CD4-positive, alpha-beta T cell (primary cell): ENCODE results near the gene RD3L. TPM values are rescaled to one million over a fixed set of nuclear protein-coding genes. Genes with fewer than 3 reads are reported as not detected.
A peak's percentile ranks its signal among the peaks of the same experiment; 100 is the strongest.

Experiments used
- ATAC-seq: fragments of 200-7000 bp; cut with Tn5 transposase; one replicate; pipeline ENCODE4 v1.10.0; 2022; ENCODE audit warnings: mild to moderate bottlenecking; ENCODE audit not compliant: poor library complexity
- CTCF ChIA-PET: fragments of 350-600 bp; sonication (Branson Sonifier 250); formaldehyde crosslinking; loops from one replicate; lab custom pipeline; 2021; ENCODE audit warnings: antibody characterized with exemption, inconsistent platforms; lab: Charles Lee
- POLR2A ChIA-PET: fragments of 350-600 bp; sonication (Branson Sonifier 250); formaldehyde crosslinking; loops from one replicate; lab custom pipeline; 2021; ENCODE audit warnings: antibody characterized with exemption, inconsistent platforms; lab: Charles Lee
- DNase-seq, 14 experiments: peaks; one replicate each; pipeline ENCODE4 v3.0.0-alpha.2; 2013 to 2020; ENCODE audit warnings: mixed read lengths in 2 of 14
- H3K27ac ChIP-seq, 2 donors: one replicate each; pipeline versions ENCODE4 v1.5.1 to v1.7.0; 2013; ENCODE audit warnings: low read length in 2 of 2, low read depth in 1 of 2, mild to moderate bottlenecking in 1 of 2
- H3K27me3 ChIP-seq, 2 experiments: 1 replicate in 1 of 2; 2 replicates in 1 of 2; pipeline versions ENCODE4 v1.6.1 to v1.7.0; 2013; ENCODE audit warnings: low read length in 2 of 2, control low read depth in 1 of 2, mild to moderate bottlenecking in 1 of 2, moderate library complexity in 1 of 2; ENCODE audit not compliant: insufficient read depth in 2 of 2, control insufficient read depth in 1 of 2
- H3K36me3 ChIP-seq: one replicate; pipeline ENCODE4 v1.6.1; 2013; ENCODE audit warnings: low read length, control low read depth; ENCODE audit not compliant: insufficient read depth
- H3K4me1 ChIP-seq: one replicate; pipeline ENCODE4 v1.6.1; 2013; ENCODE audit warnings: low read length, control low read depth; ENCODE audit not compliant: insufficient read depth
- H3K4me3 ChIP-seq: one replicate; pipeline ENCODE4 v1.5.1; 2013; ENCODE audit warnings: mild to moderate bottlenecking, low read length, moderate library complexity
- H3K9me3 ChIP-seq, 2 experiments: 1 replicate in 1 of 2; 2 replicates in 1 of 2; pipeline versions ENCODE4 v1.6.1 to v1.7.0; 2013; ENCODE audit warnings: low read length in 2 of 2, mild to moderate bottlenecking in 2 of 2, control low read depth in 1 of 2, moderate library complexity in 1 of 2; ENCODE audit not compliant: control insufficient read depth in 1 of 2, insufficient read depth in 1 of 2
- H3K27ac Mint-ChIP-seq: one replicate; pipeline ENCODE4 v1.8.0; 2020; ENCODE audit warnings: mixed read lengths
- H3K27me3 Mint-ChIP-seq: one replicate; pipeline ENCODE4 v1.8.0; 2021; ENCODE audit warnings: mixed read lengths
- H3K36me3 Mint-ChIP-seq: one replicate; pipeline ENCODE4 v1.8.0; 2021; ENCODE audit warnings: low read depth, mixed read lengths
- H3K4me1 Mint-ChIP-seq: one replicate; pipeline ENCODE4 v1.8.0; 2021; ENCODE audit warnings: low read depth, mixed read lengths
- H3K4me3 Mint-ChIP-seq: one replicate; pipeline ENCODE4 v1.8.0; 2020; ENCODE audit warnings: mild to moderate bottlenecking, mixed read lengths
- H3K9me3 Mint-ChIP-seq: one replicate; pipeline ENCODE4 v1.8.0; 2020; ENCODE audit warnings: mixed read lengths
- intact Hi-C, 2 experiments: fragments of 100-400 bp; cut with DNase I in 1 of 2; cut with micrococcal nuclease in 1 of 2; formaldehyde crosslinking; loops; one replicate each; pipeline versions ENCODE4 v1.15.1 to v1.9.0; 2023 to 2025; cut with DNase I, micrococcal nuclease
- total RNA-seq, 174 experiments: library from RNA in 2 of 174; stranded (reverse) in 2 of 174; gene quantifications; one replicate each; pipeline ENCODE4 v1.2.3 and lab custom pipeline; 2021 to 2026
- TF ChIP-seq, protein P1 (sequence below): fragments of 200-600 bp; IDR thresholded peaks from one replicate; pipeline ENCODE4 v1.8.0; 2022; ENCODE audit warnings: antibody characterized with exemption, mild to moderate bottlenecking

Gene RD3L
- total RNA-seq, 2 experiments from 2014 or later = not detected

DNA sequence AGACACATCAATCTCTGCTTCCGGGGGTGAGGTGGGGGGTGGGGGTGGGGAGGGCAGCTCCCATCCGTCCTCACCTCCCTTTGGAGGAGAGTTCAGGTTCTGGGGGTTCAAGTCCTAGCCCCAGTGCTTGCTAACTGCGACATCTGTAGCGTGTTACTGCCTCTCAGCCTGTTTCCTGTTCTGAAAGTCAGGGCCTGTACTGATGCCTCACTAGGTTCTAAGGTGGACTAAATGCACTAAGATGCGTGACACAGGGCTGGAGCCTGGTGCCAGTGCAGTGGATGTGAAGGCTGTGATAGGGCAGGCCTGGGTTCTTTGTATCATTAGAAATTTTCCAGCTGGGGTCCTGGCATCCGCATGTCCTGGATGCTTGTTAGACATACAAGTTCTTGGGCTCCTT is 31.3 kb downstream of the RD3L start:
- ATAC-seq (no peak), DNase-seq (no peak)
- no peaks in the 10 kb centered on the region for H3K27me3 Mint-ChIP-seq
- H3K27ac Mint-ChIP-seq = no peak overlapping the region
- CTCF ChIA-PET = interaction anchor here (1.0 to 3.2 kb wide), 9 partner anchors 9 to 114 kb away, joined by 3 to 34 read pairs (median 5); a partner anchor contains a TSS
- POLR2A ChIA-PET = interaction anchor here (1.4 kb wide), 1 partner anchor 102 kb away, joined by 10 read pairs; no protein-coding TSS in a partner anchor
- no peak overlapping the region for H3K4me3 Mint-ChIP-seq
- TF ChIP-seq, protein P1, sequence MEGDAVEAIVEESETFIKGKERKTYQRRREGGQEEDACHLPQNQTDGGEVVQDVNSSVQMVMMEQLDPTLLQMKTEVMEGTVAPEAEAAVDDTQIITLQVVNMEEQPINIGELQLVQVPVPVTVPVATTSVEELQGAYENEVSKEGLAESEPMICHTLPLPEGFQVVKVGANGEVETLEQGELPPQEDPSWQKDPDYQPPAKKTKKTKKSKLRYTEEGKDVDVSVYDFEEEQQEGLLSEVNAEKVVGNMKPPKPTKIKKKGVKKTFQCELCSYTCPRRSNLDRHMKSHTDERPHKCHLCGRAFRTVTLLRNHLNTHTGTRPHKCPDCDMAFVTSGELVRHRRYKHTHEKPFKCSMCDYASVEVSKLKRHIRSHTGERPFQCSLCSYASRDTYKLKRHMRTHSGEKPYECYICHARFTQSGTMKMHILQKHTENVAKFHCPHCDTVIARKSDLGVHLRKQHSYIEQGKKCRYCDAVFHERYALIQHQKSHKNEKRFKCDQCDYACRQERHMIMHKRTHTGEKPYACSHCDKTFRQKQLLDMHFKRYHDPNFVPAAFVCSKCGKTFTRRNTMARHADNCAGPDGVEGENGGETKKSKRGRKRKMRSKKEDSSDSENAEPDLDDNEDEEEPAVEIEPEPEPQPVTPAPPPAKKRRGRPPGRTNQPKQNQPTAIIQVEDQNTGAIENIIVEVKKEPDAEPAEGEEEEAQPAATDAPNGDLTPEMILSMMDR = no peak
- intact Hi-C loops = loop anchor here (1.0 to 2.0 kb wide), 2 partner anchors 103 to 338 kb away; no protein-coding TSS in a partner anchor
- peaks cover 45% of the 10 kb centered on the region for H3K36me3 Mint-ChIP-seq
- H3K4me1 Mint-ChIP-seq = peaks cover 27% of the 10 kb centered on the region
- H3K9me3 Mint-ChIP-seq = no peaks in the 10 kb centered on the region
- Histone ChIP-seq H3K36me3 (peaks cover 36% of the 10 kb centered on the region), H3K4me1 (peaks cover 21% of the 10 kb centered on the region), H3K9me3 (no peaks in the 10 kb centered on the region), H3K4me3 (no peak overlapping the region), H3K27me3 (no peaks in the 10 kb centered on the region), H3K27ac (no peak overlapping the region)

DNA sequence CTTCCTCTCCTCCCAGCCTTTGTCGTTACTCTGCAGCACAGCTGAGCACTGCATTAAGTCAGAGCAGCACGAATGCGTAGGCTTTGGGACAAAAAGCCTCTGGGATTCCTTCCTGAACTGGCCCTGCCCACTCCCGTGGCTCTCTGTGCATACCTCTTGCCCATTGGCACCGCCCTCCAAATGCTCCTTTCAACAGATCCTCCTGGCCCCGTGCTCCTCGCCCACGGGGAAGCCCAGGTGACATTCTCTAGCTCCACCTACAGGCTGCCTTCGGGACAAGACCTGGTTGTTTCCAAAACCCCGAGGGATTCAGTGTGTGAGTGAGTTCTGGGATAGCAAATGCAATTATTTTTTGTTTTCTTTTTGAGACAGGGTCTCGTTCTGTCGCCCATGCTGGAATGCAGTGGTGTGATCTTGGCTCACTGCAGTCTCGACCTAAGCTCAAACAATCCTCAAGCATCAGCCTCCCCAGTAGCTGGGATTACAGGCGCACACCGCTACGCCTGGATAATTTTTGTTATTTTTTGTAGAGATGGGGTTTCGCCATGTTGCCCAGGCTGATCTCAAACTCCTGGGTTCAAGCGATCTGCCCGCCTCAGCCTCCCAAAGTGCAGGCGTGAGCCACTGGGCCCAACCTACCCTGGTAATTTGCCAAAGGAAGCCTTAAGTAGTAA is 31.9 kb downstream of the RD3L start:
- H3K9me3 Mint-ChIP-seq = no peaks in the 10 kb centered on the region
- CTCF ChIA-PET = interaction anchor here (0.8 to 3.2 kb wide), 13 partner anchors 9 to 113 kb away, joined by 3 to 34 read pairs (median 4); a partner anchor contains a TSS

DNA sequence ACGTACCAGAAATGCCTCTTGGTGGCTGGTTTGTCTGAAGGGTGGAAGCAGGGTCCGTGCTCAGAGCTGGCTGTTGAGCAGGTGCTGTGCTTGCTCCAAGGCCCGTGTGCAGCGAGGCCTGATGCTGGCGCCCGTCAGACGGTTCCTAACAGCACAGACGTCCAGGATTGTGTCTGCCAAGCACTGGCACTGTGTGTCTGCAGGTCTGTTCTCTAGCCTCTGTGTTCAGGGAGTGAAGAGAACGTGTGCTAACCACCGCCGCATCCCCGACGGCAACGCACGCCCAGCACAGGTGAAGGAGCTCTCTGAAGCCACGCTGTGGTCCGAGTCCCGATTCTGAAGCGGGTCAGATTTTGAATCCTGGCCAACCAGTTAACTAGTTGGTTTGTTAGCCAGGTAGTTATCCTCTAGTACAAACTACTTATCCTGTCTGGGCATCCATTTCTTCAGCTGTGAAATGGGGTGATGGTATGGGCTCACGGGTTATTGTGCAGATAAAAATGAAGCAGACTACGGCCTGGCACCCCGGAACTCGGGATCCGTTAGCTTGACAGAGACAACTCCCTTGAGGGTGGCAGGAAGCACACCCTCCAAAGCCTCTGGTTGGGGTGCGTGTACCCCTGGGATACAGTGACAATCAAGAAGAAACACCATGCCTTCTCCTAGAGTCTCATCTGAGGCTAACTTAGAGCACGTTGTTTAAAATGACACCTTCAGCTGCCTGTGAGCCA is 32.6 kb downstream of the RD3L start:
- H3K27ac ChIP-seq = peak overlapping the region in 1 of 2 donors; percentile 62
- intact Hi-C loops = loop anchor here (1.0 to 2.0 kb wide), 2 partner anchors 101 to 337 kb away; no protein-coding TSS in a partner anchor

More for the DNA sequence above, 31.9 kb downstream of the RD3L start:
- Mint-ChIP-seq H3K4me3 (peak overlapping the region; percentile 78), H3K27me3 (no peaks in the 10 kb centered on the region), H3K27ac (peak overlapping the region; percentile 86), H3K36me3 (peaks cover 40% of the 10 kb centered on the region), H3K4me1 (peaks cover 27% of the 10 kb centered on the region)
- peak; percentile 72 for ATAC-seq
- H3K4me3 ChIP-seq = peak overlapping the region; percentile 33
- POLR2A ChIA-PET = interaction anchor here (0.6 to 1.4 kb wide), 4 partner anchors 10 to 282 kb away, joined by 3 to 10 read pairs (median 3); partner anchors contain the start of gene KLC1
- no peaks in the 10 kb centered on the region for H3K9me3 ChIP-seq
- intact Hi-C loops = loop anchor here (1.0 to 2.0 kb wide), 2 partner anchors 102 to 338 kb away; no protein-coding TSS in a partner anchor
- DNase-seq = peak; percentile 57 to 86 (median 68)
- TF ChIP-seq, protein P1 = peak; percentile 94
- peaks cover 24% of the 10 kb centered on the region for H3K4me1 ChIP-seq
- H3K27me3 ChIP-seq = no peaks in the 10 kb centered on the region
- H3K36me3 ChIP-seq = peaks cover 33% of the 10 kb centered on the region
- H3K27ac ChIP-seq = peak overlapping the region in 1 of 2 donors; percentile 62

More for the DNA sequence above, 32.6 kb downstream of the RD3L start:
- Mint-ChIP-seq H3K36me3 (peaks cover 35% of the 10 kb centered on the region), H3K4me3 (peak overlapping the region; percentile 78), H3K9me3 (no peaks in the 10 kb centered on the region), H3K4me1 (peaks cover 27% of the 10 kb centered on the region), H3K27ac (peak overlapping the region; percentile 86), H3K27me3 (no peaks in the 10 kb centered on the region)
- DNase-seq = no peak
- no peak for ATAC-seq
- TF ChIP-seq, protein P1 = no peak
- Histone ChIP-seq H3K27me3 (no peaks in the 10 kb centered on the region), H3K4me1 (peaks cover 24% of the 10 kb centered on the region), H3K9me3 (no peaks in the 10 kb centered on the region), H3K4me3 (peak overlapping the region; percentile 33), H3K36me3 (peaks cover 29% of the 10 kb centered on the region)
- ChIA-PET CTCF (interaction anchor here (0.6 to 3.2 kb wide), 14 partner anchors 9 to 117 kb away, joined by 3 to 34 read pairs (median 4); a partner anchor contains a TSS), POLR2A (interaction anchor here (0.6 to 1.4 kb wide), 4 partner anchors 9 to 281 kb away, joined by 3 to 10 read pairs (median 3); partner anchors contain the start of gene KLC1)
